ENCODE data around the gene SCYGR5. TPM values are rescaled to one million over a fixed set of nuclear protein-coding genes. Genes with fewer than 3 reads are reported as not detected.

Gene SCYGR5
- total RNA-seq, 2 donors from 2014 or later = not detected

DNA sequence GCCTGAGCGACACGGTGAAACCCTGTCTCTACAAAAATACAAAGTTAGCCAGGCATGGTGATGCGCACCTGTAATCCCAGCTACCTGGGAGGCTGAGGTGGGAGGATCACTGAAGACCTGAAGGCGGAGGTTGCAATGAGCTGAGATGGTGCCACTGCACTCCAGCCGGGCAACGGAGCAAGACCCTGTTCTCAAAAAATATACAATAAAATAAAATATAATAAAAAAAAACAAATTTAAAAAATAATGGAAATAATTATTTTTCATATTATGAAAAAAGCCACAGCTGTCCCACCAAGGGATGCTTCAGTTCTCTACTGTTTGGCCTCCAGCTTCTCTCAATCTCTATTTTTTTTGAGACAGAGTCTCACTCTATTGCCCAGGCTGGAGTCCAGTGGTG lies 40.8 kb downstream of the SCYGR5 start:
- H3K9me3 Mint-ChIP-seq = peaks cover 6% of the 10 kb centered on the region

DNA sequence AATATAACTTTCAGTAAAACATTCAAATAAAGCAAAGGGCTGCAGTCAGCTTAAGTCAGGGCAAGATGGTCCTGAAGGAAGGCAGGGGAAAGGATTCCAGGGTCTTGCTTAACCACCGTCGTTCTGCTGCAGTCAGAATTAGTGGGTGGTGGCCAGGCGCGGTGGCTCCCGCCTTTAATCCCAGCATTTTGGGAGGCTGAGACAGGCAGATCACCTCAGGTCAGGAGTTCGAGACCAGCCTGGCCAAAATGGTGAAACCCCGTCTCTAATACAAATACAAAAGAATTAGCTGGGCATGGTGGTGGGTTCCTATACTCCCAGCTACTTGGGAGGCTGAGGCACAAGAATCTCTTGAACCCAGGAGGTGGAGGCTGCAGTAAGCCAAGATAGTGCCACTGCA lies 44.4 kb downstream of the SCYGR5 start:
- Histone ChIP-seq H3K27me3 (ENCODE audit: control insufficient read depth, insufficient read depth, low read length, poor library complexity, severe bottlenecking) (peaks cover under 1% of the 10 kb centered on the region), H3K9me3 (ENCODE audit: control insufficient read depth, low read length) (no peaks in the 10 kb centered on the region), H3K27ac (ENCODE audit: low read depth, low read length) (no peak overlapping the region), H3K4me1 (ENCODE audit: control insufficient read depth, insufficient read depth, low read length) (no peaks in the 10 kb centered on the region), H3K36me3 (ENCODE audit: control insufficient read depth, insufficient read depth, low read length) (no peaks in the 10 kb centered on the region), H3K4me3 (ENCODE audit: low read length) (no peak overlapping the region), H3K9ac (ENCODE audit: extremely low read depth, low read length, poor library complexity, severe bottlenecking) (no peak overlapping the region)
- TF ChIP-seq, protein P1, sequence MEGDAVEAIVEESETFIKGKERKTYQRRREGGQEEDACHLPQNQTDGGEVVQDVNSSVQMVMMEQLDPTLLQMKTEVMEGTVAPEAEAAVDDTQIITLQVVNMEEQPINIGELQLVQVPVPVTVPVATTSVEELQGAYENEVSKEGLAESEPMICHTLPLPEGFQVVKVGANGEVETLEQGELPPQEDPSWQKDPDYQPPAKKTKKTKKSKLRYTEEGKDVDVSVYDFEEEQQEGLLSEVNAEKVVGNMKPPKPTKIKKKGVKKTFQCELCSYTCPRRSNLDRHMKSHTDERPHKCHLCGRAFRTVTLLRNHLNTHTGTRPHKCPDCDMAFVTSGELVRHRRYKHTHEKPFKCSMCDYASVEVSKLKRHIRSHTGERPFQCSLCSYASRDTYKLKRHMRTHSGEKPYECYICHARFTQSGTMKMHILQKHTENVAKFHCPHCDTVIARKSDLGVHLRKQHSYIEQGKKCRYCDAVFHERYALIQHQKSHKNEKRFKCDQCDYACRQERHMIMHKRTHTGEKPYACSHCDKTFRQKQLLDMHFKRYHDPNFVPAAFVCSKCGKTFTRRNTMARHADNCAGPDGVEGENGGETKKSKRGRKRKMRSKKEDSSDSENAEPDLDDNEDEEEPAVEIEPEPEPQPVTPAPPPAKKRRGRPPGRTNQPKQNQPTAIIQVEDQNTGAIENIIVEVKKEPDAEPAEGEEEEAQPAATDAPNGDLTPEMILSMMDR (conservative IDR thresholded peaks at IDR 0.05) = no peak
- DNase-seq = no peak
- WGBS, 2 experiments (ENCODE audit: insufficient coverage in 1 of 2, insufficient read length in 1 of 2) = 92 to 94% methylated on average over 3 to 7 of the region's 7 CpGs
- Mint-ChIP-seq H3K4me1 (no peaks in the 10 kb centered on the region), H3K27ac (no peak overlapping the region), H3K36me3 (ENCODE audit: low read depth) (no peaks in the 10 kb centered on the region), H3K27me3 (ENCODE audit: insufficient read depth) (peaks cover 2% of the 10 kb centered on the region), H3K9me3 (peaks cover 6% of the 10 kb centered on the region), H3K4me3 (no peak overlapping the region)

More for the DNA sequence above, 40.8 kb downstream of the SCYGR5 start:
- no peaks in the 10 kb centered on the region for H3K36me3 ChIP-seq (ENCODE audit: control insufficient read depth, insufficient read depth, low read length)
- Mint-ChIP-seq H3K4me1 (peaks cover 2% of the 10 kb centered on the region), H3K27me3 (ENCODE audit: insufficient read depth) (no peaks in the 10 kb centered on the region), H3K27ac (no peak overlapping the region), H3K4me3 (no peak overlapping the region), H3K36me3 (ENCODE audit: low read depth) (no peaks in the 10 kb centered on the region)
- WGBS, 2 experiments (ENCODE audit: insufficient coverage in 1 of 2, insufficient read length in 1 of 2) = 67 to 75% methylated on average over 3 to 4 of the region's 6 CpGs
- no peak overlapping the region for H3K27ac ChIP-seq (ENCODE audit: low read depth, low read length)
- no peak overlapping the region for H3K4me3 ChIP-seq (ENCODE audit: low read length)
- no peaks in the 10 kb centered on the region for H3K4me1 ChIP-seq (ENCODE audit: control insufficient read depth, insufficient read depth, low read length)
- H3K9ac ChIP-seq (ENCODE audit: extremely low read depth, low read length, poor library complexity, severe bottlenecking) = no peak overlapping the region
- TF ChIP-seq, protein P1 (conservative IDR thresholded peaks at IDR 0.05) = no peak
- H3K9me3 ChIP-seq (ENCODE audit: control insufficient read depth, low read length) = no peaks in the 10 kb centered on the region
- DNase-seq = no peak
- no peaks in the 10 kb centered on the region for H3K27me3 ChIP-seq (ENCODE audit: control insufficient read depth, insufficient read depth, low read length, poor library complexity, severe bottlenecking)

DNA sequence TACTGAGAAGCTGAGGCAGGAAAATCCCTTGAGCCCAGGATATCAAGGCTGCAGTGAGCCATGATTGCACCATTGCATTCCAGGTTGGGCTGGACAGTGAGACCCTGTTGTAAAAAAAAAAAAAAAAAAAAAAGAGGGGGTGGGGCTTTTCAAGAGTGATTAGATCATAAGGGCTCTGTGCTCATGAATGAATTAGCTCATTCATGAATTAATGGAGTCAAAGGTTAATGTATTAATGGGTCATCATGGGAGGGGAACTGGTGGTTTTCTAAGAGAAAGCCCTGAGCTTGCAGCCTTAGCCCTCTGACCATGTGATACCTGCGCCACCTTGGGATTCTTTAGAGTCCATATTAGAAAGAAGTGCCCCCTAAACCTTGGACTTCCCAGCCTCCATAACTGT lies 46.7 kb downstream of the SCYGR5 start:
- Mint-ChIP-seq H3K27me3 (ENCODE audit: insufficient read depth) (peaks cover 22% of the 10 kb centered on the region), H3K36me3 (ENCODE audit: low read depth) (no peaks in the 10 kb centered on the region), H3K4me1 (peaks cover 4% of the 10 kb centered on the region), H3K9me3 (peaks cover 6% of the 10 kb centered on the region), H3K4me3 (no peak overlapping the region), H3K27ac (no peak overlapping the region)
- Histone ChIP-seq H3K9me3 (ENCODE audit: control insufficient read depth, low read length) (no peaks in the 10 kb centered on the region), H3K9ac (ENCODE audit: extremely low read depth, low read length, poor library complexity, severe bottlenecking) (no peak overlapping the region), H3K36me3 (ENCODE audit: control insufficient read depth, insufficient read depth, low read length) (no peaks in the 10 kb centered on the region), H3K27me3 (ENCODE audit: control insufficient read depth, insufficient read depth, low read length, poor library complexity, severe bottlenecking) (peaks cover 18% of the 10 kb centered on the region), H3K4me1 (ENCODE audit: control insufficient read depth, insufficient read depth, low read length) (no peaks in the 10 kb centered on the region), H3K27ac (ENCODE audit: low read depth, low read length) (no peak overlapping the region), H3K4me3 (ENCODE audit: low read length) (no peak overlapping the region)
- 100% methylated on average over 1 of the region's 1 CpG; no CpG with 5 or more reads in 1 of the 2 experiments for WGBS, 2 experiments (ENCODE audit: insufficient coverage in 1 of 2, insufficient read length in 1 of 2)
- TF ChIP-seq, protein P1 (conservative IDR thresholded peaks at IDR 0.05) = no peak
- no peak for DNase-seq

Measured in endodermal cell (in vitro differentiated cells).